Measurements from ENCODE around the gene LRRC72. TPM values are rescaled to one million over a fixed set of nuclear protein-coding genes. Genes with fewer than 3 reads are reported as not detected.

The LRRC72 gene
- total and polyA plus RNA-seq, 8 donors = not detected

DNA sequence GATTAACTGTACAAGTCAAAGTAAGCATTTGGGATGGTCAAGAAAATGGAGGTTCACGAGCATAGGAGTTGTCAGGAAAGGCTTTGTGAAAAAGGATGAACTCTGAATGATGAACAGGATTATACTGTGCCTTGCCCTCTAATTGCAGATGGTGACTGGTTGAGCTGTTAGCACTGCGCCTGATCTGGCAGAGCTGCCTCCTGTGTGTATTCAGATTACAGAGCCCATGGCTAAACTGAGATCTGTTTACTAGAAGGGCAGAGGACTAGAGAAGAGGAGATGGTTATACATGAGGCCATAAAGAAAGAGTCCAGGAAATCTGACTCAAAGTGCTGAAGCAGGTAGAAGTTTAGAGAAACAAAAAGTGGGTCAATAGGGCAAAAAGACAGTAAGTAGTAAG, 29.7 kb downstream of the LRRC72 start:
- intact Hi-C loops (cut with DNase I) = no loop called here
- H3K4me3 ChIP-seq = no peak overlapping the region
- ATAC-seq (no peak), DNase-seq (no peak)
- TF ChIP-seq, protein P1, sequence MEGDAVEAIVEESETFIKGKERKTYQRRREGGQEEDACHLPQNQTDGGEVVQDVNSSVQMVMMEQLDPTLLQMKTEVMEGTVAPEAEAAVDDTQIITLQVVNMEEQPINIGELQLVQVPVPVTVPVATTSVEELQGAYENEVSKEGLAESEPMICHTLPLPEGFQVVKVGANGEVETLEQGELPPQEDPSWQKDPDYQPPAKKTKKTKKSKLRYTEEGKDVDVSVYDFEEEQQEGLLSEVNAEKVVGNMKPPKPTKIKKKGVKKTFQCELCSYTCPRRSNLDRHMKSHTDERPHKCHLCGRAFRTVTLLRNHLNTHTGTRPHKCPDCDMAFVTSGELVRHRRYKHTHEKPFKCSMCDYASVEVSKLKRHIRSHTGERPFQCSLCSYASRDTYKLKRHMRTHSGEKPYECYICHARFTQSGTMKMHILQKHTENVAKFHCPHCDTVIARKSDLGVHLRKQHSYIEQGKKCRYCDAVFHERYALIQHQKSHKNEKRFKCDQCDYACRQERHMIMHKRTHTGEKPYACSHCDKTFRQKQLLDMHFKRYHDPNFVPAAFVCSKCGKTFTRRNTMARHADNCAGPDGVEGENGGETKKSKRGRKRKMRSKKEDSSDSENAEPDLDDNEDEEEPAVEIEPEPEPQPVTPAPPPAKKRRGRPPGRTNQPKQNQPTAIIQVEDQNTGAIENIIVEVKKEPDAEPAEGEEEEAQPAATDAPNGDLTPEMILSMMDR (IDR thresholded peaks at IDR 0.05) = no peak
- H3K4me1 ChIP-seq = no peaks in the 10 kb centered on the region
- no peaks in the 10 kb centered on the region for H3K36me3 ChIP-seq
- no peak overlapping the region for H3K27ac ChIP-seq
- no peaks in the 10 kb centered on the region for H3K27me3 ChIP-seq
- no peaks in the 10 kb centered on the region for H3K9me3 ChIP-seq

DNA sequence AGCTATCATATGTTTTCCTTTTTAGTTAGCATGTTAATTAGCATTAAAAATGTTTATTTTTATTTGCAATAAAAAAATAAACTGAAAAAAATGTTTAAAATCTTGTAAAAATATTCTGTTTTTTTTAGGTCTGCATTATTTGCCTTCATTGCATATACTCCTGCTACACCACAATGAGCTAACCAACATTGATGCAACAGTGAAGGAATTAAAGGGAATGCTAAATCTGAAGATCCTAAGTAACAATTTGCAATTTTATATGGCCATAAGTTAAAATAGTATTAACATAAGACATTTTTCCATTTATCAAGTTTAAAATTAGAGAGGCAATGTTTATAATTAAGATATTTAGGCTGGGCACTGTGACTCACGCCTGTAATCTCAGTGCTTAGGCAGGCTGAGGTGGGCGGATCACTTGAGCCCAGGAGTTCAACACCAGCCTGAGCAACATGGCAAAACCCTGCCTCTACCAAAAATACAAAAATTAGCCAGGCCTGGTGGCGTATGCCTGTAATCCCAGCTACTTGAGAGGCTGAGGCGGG, 32.2 kb downstream of the LRRC72 start:
- intact Hi-C loops (cut with DNase I) = no loop called here
- no peak for ATAC-seq
- TF ChIP-seq, protein P1 (IDR thresholded peaks at IDR 0.05) = no peak

DNA sequence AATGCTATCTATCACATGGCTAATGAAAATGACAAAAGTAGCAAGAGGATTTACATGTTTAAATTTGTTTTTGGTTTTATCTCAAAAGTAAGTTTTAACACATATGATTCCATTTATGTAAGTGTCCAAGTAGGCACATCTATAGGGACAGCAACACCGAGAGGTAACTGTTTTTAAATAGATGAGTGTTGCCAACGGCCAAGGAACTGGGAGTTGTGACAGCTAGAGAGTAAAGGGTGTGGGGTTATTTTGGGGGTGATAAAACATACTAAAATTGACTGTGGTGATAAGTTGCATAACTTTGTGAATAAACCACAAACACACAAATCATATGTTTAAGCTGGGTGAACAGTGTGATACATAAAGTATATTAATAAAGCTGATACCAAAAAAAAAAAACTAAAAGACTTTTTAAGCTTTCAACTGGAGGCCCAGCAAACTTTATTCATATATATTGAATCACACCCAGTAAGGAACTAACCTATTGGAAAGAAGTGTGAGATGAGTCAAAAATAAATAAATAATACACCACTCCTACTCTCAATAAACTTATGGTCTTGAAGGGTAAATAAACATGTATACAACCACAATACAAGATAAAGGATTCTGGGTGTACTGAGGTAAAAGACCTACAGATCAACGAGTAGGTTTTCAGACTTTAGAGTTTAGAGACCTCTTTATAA, 33.0 kb downstream of the LRRC72 start:
- TF ChIP-seq, protein P1 (IDR thresholded peaks at IDR 0.05) = no peak
- no peaks in the 10 kb centered on the region for H3K4me1 ChIP-seq
- no peaks in the 10 kb centered on the region for H3K27me3 ChIP-seq
- H3K9me3 ChIP-seq = no peaks in the 10 kb centered on the region
- ATAC-seq (no peak), DNase-seq (no peak)
- H3K36me3 ChIP-seq = no peaks in the 10 kb centered on the region
- no peak overlapping the region for H3K27ac ChIP-seq
- intact Hi-C loops (cut with DNase I) = loop anchor here in 1 of 2 donors (10.0 kb wide), 1 partner anchor 485 kb away; no protein-coding TSS in a partner anchor
- H3K4me3 ChIP-seq = no peak overlapping the region

More for the DNA sequence above, 32.2 kb downstream of the LRRC72 start:
- no peak overlapping the region for H3K4me3 ChIP-seq
- no peaks in the 10 kb centered on the region for H3K36me3 ChIP-seq
- DNase-seq = no peak
- H3K27ac ChIP-seq = no peak overlapping the region
- H3K4me1 ChIP-seq = no peaks in the 10 kb centered on the region
- H3K27me3 ChIP-seq = no peaks in the 10 kb centered on the region
- H3K9me3 ChIP-seq = no peaks in the 10 kb centered on the region

DNA sequence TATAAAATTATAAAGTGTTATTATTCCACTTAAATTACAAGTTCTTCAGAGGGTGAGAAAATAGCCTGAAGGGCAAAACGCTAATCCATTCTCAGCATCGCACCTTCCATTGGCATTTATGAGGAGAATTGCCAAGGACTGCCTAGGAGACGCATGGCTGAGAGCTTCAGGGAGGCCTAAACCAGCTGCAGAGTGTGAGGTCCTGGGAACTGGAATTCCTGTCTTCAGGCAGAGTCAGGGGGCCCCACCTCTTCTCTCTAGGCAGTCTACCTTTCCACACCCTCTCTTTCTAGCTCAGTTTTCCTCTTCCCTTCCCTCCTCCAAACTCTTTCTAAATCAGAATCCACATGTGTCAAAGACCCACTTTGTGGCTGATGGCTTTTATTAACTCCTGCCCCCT, 35.3 kb downstream of the LRRC72 start:
- Histone ChIP-seq H3K9me3 (no peaks in the 10 kb centered on the region), H3K4me3 (no peak overlapping the region), H3K4me1 (no peaks in the 10 kb centered on the region), H3K36me3 (no peaks in the 10 kb centered on the region), H3K27me3 (no peaks in the 10 kb centered on the region), H3K27ac (no peak overlapping the region)
- ATAC-seq (no peak), DNase-seq (no peak)
- TF ChIP-seq, protein P1 (IDR thresholded peaks at IDR 0.05) = no peak
- intact Hi-C loops (cut with DNase I) = loop anchor here in 1 of 2 donors (10.0 kb wide), 1 partner anchor 487 kb away; no protein-coding TSS in a partner anchor

DNA sequence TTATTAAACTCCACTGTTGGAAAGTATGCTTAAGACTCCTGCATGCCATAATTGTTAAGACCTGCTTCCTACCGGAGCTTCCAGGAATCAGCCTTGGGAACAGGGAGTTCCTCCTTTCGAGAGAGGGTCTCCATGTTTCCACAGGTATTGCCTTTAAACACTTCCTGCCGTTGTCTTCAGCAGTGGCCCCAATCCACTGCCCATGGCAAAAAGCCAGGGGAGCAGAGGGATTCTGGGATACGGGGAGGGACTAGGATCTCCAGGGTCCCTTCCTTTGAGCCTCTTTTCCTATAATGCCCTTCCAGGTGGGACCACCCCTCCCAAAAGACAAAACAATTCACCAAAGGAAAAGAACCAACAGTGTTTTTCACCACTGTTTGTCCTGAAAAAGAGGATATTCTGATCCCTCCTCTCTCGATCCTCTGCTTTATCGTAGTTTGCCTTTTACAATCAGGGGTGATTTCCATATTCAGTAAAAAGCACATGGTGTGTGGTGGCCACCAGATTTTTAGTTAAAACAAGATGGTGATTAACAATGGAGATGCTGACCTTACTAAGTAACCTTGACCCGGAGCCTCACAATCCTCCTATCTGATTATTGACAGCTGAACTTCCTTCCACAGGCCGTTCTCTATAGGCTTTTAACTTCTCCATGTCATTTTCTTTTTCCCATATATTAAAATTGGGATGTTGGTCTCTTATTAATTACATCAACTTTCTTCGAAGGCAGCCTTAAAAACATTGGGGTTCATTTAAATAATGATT, 36.0 kb downstream of the LRRC72 start:
- H3K4me1 ChIP-seq = no peaks in the 10 kb centered on the region
- TF ChIP-seq, protein P1 (IDR thresholded peaks at IDR 0.05) = no peak
- no peaks in the 10 kb centered on the region for H3K27me3 ChIP-seq
- H3K36me3 ChIP-seq = no peaks in the 10 kb centered on the region
- peak overlapping the region in 1 of 2 donors; percentile 15 for H3K4me3 ChIP-seq
- no peak for ATAC-seq
- H3K27ac ChIP-seq = no peak overlapping the region
- DNase-seq = no peak
- H3K9me3 ChIP-seq = no peaks in the 10 kb centered on the region
- intact Hi-C loops (cut with DNase I) = loop anchor here in 1 of 2 donors (10.0 kb wide), 1 partner anchor 488 kb away; no protein-coding TSS in a partner anchor

Measured in left lung (tissue), 10 donors.